Measurements from ENCODE around the gene GRK4.
"Not testable (repeated sequence)": the region's sequence is repeated elsewhere in the genome, so short reads cannot be mapped to it uniquely, and the experiment has no call there.

DNA sequence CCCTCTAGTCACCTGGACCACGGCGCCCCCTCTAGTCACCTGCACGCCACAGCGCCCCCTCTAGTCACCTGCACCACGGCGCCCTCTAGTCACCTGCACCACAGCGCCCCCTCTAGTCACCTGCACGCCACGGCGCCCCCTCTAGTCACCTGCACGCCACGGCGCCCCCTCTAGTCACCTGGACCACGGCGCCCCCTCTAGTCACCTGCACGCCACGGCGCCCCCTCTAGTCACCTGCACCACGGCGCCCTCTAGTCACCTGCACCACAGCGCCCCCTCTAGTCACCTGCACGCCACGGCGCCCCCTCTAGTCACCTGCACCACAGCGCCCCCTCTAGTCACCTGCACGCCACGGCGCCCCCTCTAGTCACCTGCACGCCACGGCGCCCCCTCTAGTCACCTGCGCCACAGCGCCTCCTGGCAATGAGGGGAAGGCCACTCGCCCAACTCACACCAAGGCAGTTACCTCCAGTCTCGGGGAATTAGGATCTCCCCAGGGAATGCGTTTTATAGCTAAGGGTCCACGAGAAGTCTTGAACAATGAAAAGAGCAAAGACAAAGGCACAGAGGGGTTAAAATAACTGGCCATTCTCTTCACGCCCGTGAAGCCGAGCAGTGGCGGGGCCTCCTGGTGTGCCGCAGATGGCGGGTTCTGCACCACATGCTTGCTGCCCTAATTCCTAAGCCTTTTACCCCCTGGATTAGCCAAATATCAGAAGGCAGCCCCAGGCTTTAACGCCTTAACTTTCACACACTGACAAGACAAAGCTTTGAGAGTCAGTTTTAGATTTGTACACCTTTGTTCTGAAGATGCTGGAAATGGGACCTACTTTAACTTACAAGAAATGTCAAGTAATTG is 8.0 kb upstream of the GRK4 start:
- TF ChIP-seq, protein P1, sequence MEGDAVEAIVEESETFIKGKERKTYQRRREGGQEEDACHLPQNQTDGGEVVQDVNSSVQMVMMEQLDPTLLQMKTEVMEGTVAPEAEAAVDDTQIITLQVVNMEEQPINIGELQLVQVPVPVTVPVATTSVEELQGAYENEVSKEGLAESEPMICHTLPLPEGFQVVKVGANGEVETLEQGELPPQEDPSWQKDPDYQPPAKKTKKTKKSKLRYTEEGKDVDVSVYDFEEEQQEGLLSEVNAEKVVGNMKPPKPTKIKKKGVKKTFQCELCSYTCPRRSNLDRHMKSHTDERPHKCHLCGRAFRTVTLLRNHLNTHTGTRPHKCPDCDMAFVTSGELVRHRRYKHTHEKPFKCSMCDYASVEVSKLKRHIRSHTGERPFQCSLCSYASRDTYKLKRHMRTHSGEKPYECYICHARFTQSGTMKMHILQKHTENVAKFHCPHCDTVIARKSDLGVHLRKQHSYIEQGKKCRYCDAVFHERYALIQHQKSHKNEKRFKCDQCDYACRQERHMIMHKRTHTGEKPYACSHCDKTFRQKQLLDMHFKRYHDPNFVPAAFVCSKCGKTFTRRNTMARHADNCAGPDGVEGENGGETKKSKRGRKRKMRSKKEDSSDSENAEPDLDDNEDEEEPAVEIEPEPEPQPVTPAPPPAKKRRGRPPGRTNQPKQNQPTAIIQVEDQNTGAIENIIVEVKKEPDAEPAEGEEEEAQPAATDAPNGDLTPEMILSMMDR (IDR thresholded peaks at IDR 0.05) = not testable (repeated sequence)
- not testable (repeated sequence) for TF ChIP-seq EP300 (IDR thresholded peaks at IDR 0.05)
